ENCODE data around the gene CCDC134.

Gene CCDC134

GRCh38 chr22:41800348-41801146 lies at the start of gene CCDC134:
Gene CCDC134 (plus strand): TSS chr22:41800679. CDS start chr22:41808891, 8,212 bp downstream.
- peak; percentile 34 to 94 (median 82) for DNase-seq

- no peak for DNase-seq
Measured at GRCh38 chr22:41752011-41752970, 48.2 kb upstream of the CCDC134 start.

- no peak for DNase-seq
Measured at GRCh38 chr22:41753984-41754383, 46.5 kb upstream of the CCDC134 start.

- DNase-seq: no peak
Measured at GRCh38 chr22:41757502-41757901, 43.0 kb upstream of the CCDC134 start.

- no peak for DNase-seq
Measured at GRCh38 chr22:41758231-41758630, 42.2 kb upstream of the CCDC134 start.

- peak in 17 of 56 donors; percentile 1 to 38 (median 17) for DNase-seq
Measured at GRCh38 chr22:41762980-41763779, 37.3 kb upstream of the CCDC134 start.

- no peak for DNase-seq
Measured at GRCh38 chr22:41766476-41766875, 34.0 kb upstream of the CCDC134 start.

GRCh38 chr22:41768430-41768829 lies 32.0 kb upstream of the CCDC134 start:
- DNase-seq: no peak

GRCh38 chr22:41770715-41771468 lies 29.6 kb upstream of the CCDC134 start:
- DNase-seq: no peak

- no peak for DNase-seq
Measured at GRCh38 chr22:41772198-41772597, 28.3 kb upstream of the CCDC134 start.

- no peak for DNase-seq
Measured at GRCh38 chr22:41772645-41773044, 27.8 kb upstream of the CCDC134 start.

GRCh38 chr22:41775338-41775737 lies 25.1 kb upstream of the CCDC134 start:
- no peak for DNase-seq

- no peak for DNase-seq
Measured at GRCh38 chr22:41775976-41776375, 24.5 kb upstream of the CCDC134 start.

GRCh38 chr22:41776381-41776780 lies 24.1 kb upstream of the CCDC134 start:
- DNase-seq: no peak

GRCh38 chr22:41777749-41778425 lies 22.6 kb upstream of the CCDC134 start:
- DNase-seq: no peak

- no peak for DNase-seq
Measured at GRCh38 chr22:41779929-41780505, 20.5 kb upstream of the CCDC134 start.

- peak in 3 of 56 donors; percentile 4 to 18 (median 13) for DNase-seq
Measured at GRCh38 chr22:41780746-41781505, 19.6 kb upstream of the CCDC134 start.

- no peak for DNase-seq
Measured at GRCh38 chr22:41781507-41781906, 19.0 kb upstream of the CCDC134 start.

GRCh38 chr22:41782316-41782715 lies 18.2 kb upstream of the CCDC134 start:
- no peak for DNase-seq
